H9 (cell line): ENCODE measurements around the gene ZAP70. TPM values are rescaled to one million over a fixed set of nuclear protein-coding genes. Genes with fewer than 3 reads are reported as not detected.

Experiments
- DNase-seq: peaks from one replicate; pipeline ENCODE4 v3.0.0-alpha.2; 2017
- H2AFZ ChIP-seq: one replicate; pipeline ENCODE4 v1.6.1; 2013; ENCODE audit warnings: mild to moderate bottlenecking, low read length, control low read depth, moderate library complexity
- H2AK5ac ChIP-seq: 2 replicates; pipeline ENCODE4 v1.6.1; 2013; ENCODE audit warnings: low read length, control low read depth, mixed read lengths; ENCODE audit not compliant: insufficient read length
- H2BK120ac ChIP-seq: one replicate; pipeline ENCODE4 v1.6.1; 2013; ENCODE audit warnings: low read depth, mild to moderate bottlenecking, low read length, control low read depth, inconsistent platforms; ENCODE audit not compliant: poor library complexity, severe bottlenecking
- H2BK12ac ChIP-seq: 2 replicates; pipeline ENCODE4 v1.6.1; 2013; ENCODE audit warnings: low read length, control low read depth, mixed read lengths, low read depth; ENCODE audit not compliant: insufficient read length
- H2BK15ac ChIP-seq: 2 replicates; pipeline ENCODE4 v1.6.1; 2013; ENCODE audit warnings: low read depth, low read length, control low read depth
- H2BK20ac ChIP-seq: one replicate; pipeline ENCODE4 v1.6.1; 2013; ENCODE audit warnings: low read depth, mild to moderate bottlenecking, low read length, control low read depth, inconsistent platforms; ENCODE audit not compliant: poor library complexity, severe bottlenecking
- H2BK5ac ChIP-seq: 2 replicates; pipeline ENCODE4 v1.6.1; 2013; ENCODE audit warnings: low read length, control low read depth, mixed read lengths; ENCODE audit not compliant: insufficient read length
- H3K14ac ChIP-seq: 2 replicates; pipeline ENCODE4 v1.6.1; 2013; ENCODE audit warnings: low read length, control low read depth; ENCODE audit not compliant: insufficient read depth
- H3K18ac ChIP-seq: 2 replicates; pipeline ENCODE4 v1.6.1; 2013; ENCODE audit warnings: low read depth, mild to moderate bottlenecking, mixed read lengths, low read length, control low read depth; ENCODE audit not compliant: insufficient read length
- H3K23ac ChIP-seq: 2 replicates; pipeline ENCODE4 v1.6.1; 2013; ENCODE audit warnings: low read length, control low read depth, mixed read lengths, low read depth; ENCODE audit not compliant: insufficient read length
- H3K23me2 ChIP-seq: 2 replicates; pipeline ENCODE4 v1.6.1; 2013; ENCODE audit warnings: low read depth, mild to moderate bottlenecking, mixed read lengths, low read length, control low read depth; ENCODE audit not compliant: insufficient read length, poor library complexity, severe bottlenecking
- H3K27ac ChIP-seq: 2 replicates; pipeline ENCODE4 v1.5.1; 2013; ENCODE audit warnings: low read length, control low read depth, mixed read lengths, low read depth; ENCODE audit not compliant: insufficient read length
- H3K27me3 ChIP-seq: 2 replicates; pipeline ENCODE4 v1.6.1; 2013; ENCODE audit warnings: low read length, control low read depth, inconsistent platforms; ENCODE audit not compliant: insufficient read depth
- H3K4ac ChIP-seq: 2 replicates; pipeline ENCODE4 v1.6.1; 2013; ENCODE audit warnings: low read depth, mild to moderate bottlenecking, control low read depth, inconsistent platforms, low read length, moderate library complexity
- H3K4me1 ChIP-seq: 2 replicates; pipeline ENCODE4 v1.6.1; 2013; ENCODE audit warnings: low read length, control low read depth, inconsistent platforms; ENCODE audit not compliant: insufficient read depth
- H3K4me2 ChIP-seq: 2 replicates; pipeline ENCODE4 v1.6.1; 2013; ENCODE audit warnings: low read length, control low read depth, mixed read lengths; ENCODE audit not compliant: insufficient read length, insufficient read depth
- H3K56ac ChIP-seq: 2 replicates; pipeline ENCODE4 v1.6.1; 2013; ENCODE audit warnings: low read depth, mild to moderate bottlenecking, mixed read lengths, low read length, control low read depth; ENCODE audit not compliant: insufficient read length
- H3K79me1 ChIP-seq: 2 replicates; pipeline ENCODE4 v1.6.1; 2013; ENCODE audit warnings: low read depth, mild to moderate bottlenecking, moderate library complexity, low read length, control low read depth, inconsistent platforms; ENCODE audit not compliant: insufficient read depth, poor library complexity, severe bottlenecking
- H3K79me2 ChIP-seq: 2 replicates; pipeline ENCODE4 v1.6.1; 2013; ENCODE audit warnings: low read length, control low read depth, inconsistent platforms; ENCODE audit not compliant: insufficient read depth
- H3K9ac ChIP-seq: 2 replicates; pipeline ENCODE4 v1.6.1; 2013; ENCODE audit warnings: low read length, control low read depth, mixed read lengths; ENCODE audit not compliant: insufficient read length; ENCODE audit errors: extremely low read depth
- H3K9me3 ChIP-seq: one replicate; pipeline ENCODE4 v1.6.1; 2013; ENCODE audit warnings: low read depth, low read length, inconsistent platforms; ENCODE audit not compliant: control insufficient read depth
- H3T11ph ChIP-seq: one replicate; pipeline ENCODE4 v1.6.1; 2013; ENCODE audit warnings: mild to moderate bottlenecking, low read length, control low read depth, inconsistent platforms
- H4K20me1 ChIP-seq: one replicate; pipeline ENCODE4 v1.6.1; 2013; ENCODE audit not compliant: control insufficient read depth, insufficient read length, insufficient read depth
- H4K5ac ChIP-seq: 2 replicates; pipeline ENCODE4 v1.6.1; 2013; ENCODE audit warnings: low read depth, mild to moderate bottlenecking, mixed read lengths, low read length, control low read depth; ENCODE audit not compliant: insufficient read length
- H4K8ac ChIP-seq: replicated peaks from 2 replicates; pipeline ENCODE4 v1.6.1; 2013; ENCODE audit warnings: low read length, control low read depth, mixed read lengths, low read depth; ENCODE audit not compliant: insufficient read length
- H4K91ac ChIP-seq: 2 replicates; pipeline ENCODE4 v1.6.1; 2013; ENCODE audit warnings: low read depth, mild to moderate bottlenecking, moderate library complexity, mixed read lengths, low read length, control low read depth; ENCODE audit not compliant: insufficient read length
- H3K27ac Mint-ChIP-seq, 3 experiments: 2 replicates in 2 of 3; 3 replicates in 1 of 3; pipeline ENCODE4 v1.8.0; 2020 to 2021; ENCODE audit warnings: mixed read lengths in 3 of 3, mild to moderate bottlenecking in 1 of 3, moderate library complexity in 1 of 3
- H3K27me3 Mint-ChIP-seq: 2 replicates; pipeline ENCODE4 v1.8.0; 2021; ENCODE audit warnings: low read depth, mild to moderate bottlenecking, moderate library complexity, mixed read lengths
- H3K36me3 Mint-ChIP-seq, 3 experiments: 2 replicates in 2 of 3; 3 replicates in 1 of 3; pipeline ENCODE4 v1.8.0; 2020 to 2021; ENCODE audit warnings: low read depth in 3 of 3, mixed read lengths in 3 of 3; ENCODE audit not compliant: insufficient read depth in 1 of 3
- H3K4me1 Mint-ChIP-seq, 2 experiments: 2 replicates each; pipeline ENCODE4 v1.8.0; 2020; ENCODE audit warnings: mixed read lengths in 2 of 2
- H3K4me3 Mint-ChIP-seq, 2 experiments: 2 replicates in 1 of 2; 3 replicates in 1 of 2; pipeline ENCODE4 v1.8.0; 2020 to 2021; ENCODE audit warnings: mild to moderate bottlenecking in 2 of 2, mixed read lengths in 2 of 2, moderate library complexity in 1 of 2
- H3K9me3 Mint-ChIP-seq, 2 experiments: 2 replicates in 1 of 2; 3 replicates in 1 of 2; pipeline ENCODE4 v1.8.0; 2020; ENCODE audit warnings: mild to moderate bottlenecking in 2 of 2, mixed read lengths in 2 of 2, moderate library complexity in 1 of 2
- CTCF ChIP-seq: fragments of 200-600 bp; sonication (generic); conservative IDR thresholded peaks from 3 replicates; pipeline ENCODE4 v1.8.0; 2021; ENCODE audit warnings: antibody characterized with exemption, mild to moderate bottlenecking
- WGBS: extraction: QIAGEN DNeasy Blood & Tissue Kit; methylation state at CpG from one replicate; pipeline ENCODE4 v1.1.7; 2013; ENCODE audit warnings: missing lambda C conversion rate, low lambda C conversion rate, mixed read lengths; ENCODE audit not compliant: insufficient read length; ENCODE audit errors: extremely low coverage; 5-methylcytosine and 5-hydroxymethylcytosine counted together
- total RNA-seq: library from RNA; stranded (reverse); gene quantifications from 2 replicates; pipeline ENCODE4 v1.2.1, GENCODE V29; 2021

Gene ZAP70
- total RNA-seq, 1 experiment from 2014 or later, result 0.24 TPM

- Histone ChIP-seq H3K4me2 (no peak overlapping the region), H4K5ac (no peak overlapping the region), H3K23me2 (no peaks in the 10 kb centered on the region), H4K8ac (no peak overlapping the region), H2BK20ac (no peak overlapping the region), H3K27ac (no peak overlapping the region), H4K20me1 (no peaks in the 10 kb centered on the region), H3K4me1 (peaks cover 2% of the 10 kb centered on the region), H3K56ac (no peak overlapping the region), H2BK12ac (no peak overlapping the region), H3K4ac (no peak overlapping the region), H3K23ac (no peak overlapping the region), H3K9ac (no peak overlapping the region), H3K79me1 (no peaks in the 10 kb centered on the region), H3T11ph (no peak overlapping the region), H3K14ac (no peak overlapping the region), H2AFZ (no peak overlapping the region), H4K91ac (no peak overlapping the region), H2BK120ac (no peak overlapping the region), H2BK15ac (no peak overlapping the region), H3K9me3 (no peaks in the 10 kb centered on the region), H3K27me3 (no peaks in the 10 kb centered on the region), H2AK5ac (no peak overlapping the region), H3K79me2 (no peaks in the 10 kb centered on the region), H3K18ac (no peak overlapping the region), H2BK5ac (no peak overlapping the region)
- no peak overlapping the region for H3K27ac Mint-ChIP-seq
- no peak overlapping the region for H3K4me3 Mint-ChIP-seq
- peaks cover 17 to 18% of the 10 kb centered on the region in 2 experiments for H3K4me1 Mint-ChIP-seq
- peaks cover 5% of the 10 kb centered on the region for H3K27me3 Mint-ChIP-seq
- WGBS, result no CpG with 5 or more reads among the region's 13 CpGs
- no peak for TF ChIP-seq CTCF
- peaks cover 0 to under 1% of the 10 kb centered on the region in 2 experiments; a peak in 2 of 5 replicates for H3K9me3 Mint-ChIP-seq
- DNase-seq, result no peak
- peaks cover 0 to 1% (median 0%) of the 10 kb centered on the region in 3 experiments; a peak in 3 of 7 replicates for H3K36me3 Mint-ChIP-seq
These were observed 1.7 kb downstream of the ZAP70 start for GRCh38 chr2:97714950-97715652.
